Progenitor cell of endocrine pancreas (in vitro differentiated cells): Measurements from ENCODE around the gene NPAS2. TPM values are rescaled to one million over a fixed set of nuclear protein-coding genes. Genes with fewer than 3 reads are reported as not detected.

Experiments
- DNase-seq: peaks from one replicate; pipeline ENCODE4 v3.0.0; 2021; ENCODE audit warnings: low spot score; ENCODE audit not compliant: unreplicated experiment
- H3K27ac Mint-ChIP-seq: 2 replicates; pipeline ENCODE4 v1.8.0; 2021; ENCODE audit warnings: mild to moderate bottlenecking, moderate library complexity, mixed read lengths
- H3K27me3 Mint-ChIP-seq: 2 replicates; pipeline ENCODE4 v1.8.0; 2021; ENCODE audit warnings: mixed read lengths
- H3K36me3 Mint-ChIP-seq: 2 replicates; pipeline ENCODE4 v1.8.0; 2022; ENCODE audit warnings: mixed read lengths; ENCODE audit not compliant: insufficient read depth
- H3K4me1 Mint-ChIP-seq: 2 replicates; pipeline ENCODE4 v1.8.0; 2021; ENCODE audit warnings: low read depth, mixed read lengths
- H3K4me3 Mint-ChIP-seq: 2 replicates; pipeline ENCODE4 v1.8.0; 2021; ENCODE audit warnings: low read depth, mild to moderate bottlenecking, moderate library complexity, mixed read lengths
- H3K9me3 Mint-ChIP-seq: 2 replicates; pipeline ENCODE4 v1.8.0; 2021; ENCODE audit warnings: low read depth, mixed read lengths
- total RNA-seq: library from RNA; stranded (reverse); gene quantifications from 2 replicates; pipeline ENCODE4 v1.2.1, GENCODE V29; 2021
- TF ChIP-seq, protein P1 (sequence below): fragments of 200-600 bp; sonication (generic); IDR thresholded peaks from one replicate; pipeline ENCODE4 v1.5.0; 2021; ENCODE audit warnings: antibody characterized with exemption, mild to moderate bottlenecking; ENCODE audit not compliant: unreplicated experiment

Gene NPAS2
- total RNA-seq, 1 donor from 2014 or later, result 0.84 TPM

- H3K36me3 Mint-ChIP-seq, result peaks cover 29% of the 10 kb centered on the region
- no peaks in the 10 kb centered on the region for H3K27me3 Mint-ChIP-seq
- H3K9me3 Mint-ChIP-seq, result no peaks in the 10 kb centered on the region
- no peak for DNase-seq
- no peak overlapping the region for H3K27ac Mint-ChIP-seq
- TF ChIP-seq, protein P1, sequence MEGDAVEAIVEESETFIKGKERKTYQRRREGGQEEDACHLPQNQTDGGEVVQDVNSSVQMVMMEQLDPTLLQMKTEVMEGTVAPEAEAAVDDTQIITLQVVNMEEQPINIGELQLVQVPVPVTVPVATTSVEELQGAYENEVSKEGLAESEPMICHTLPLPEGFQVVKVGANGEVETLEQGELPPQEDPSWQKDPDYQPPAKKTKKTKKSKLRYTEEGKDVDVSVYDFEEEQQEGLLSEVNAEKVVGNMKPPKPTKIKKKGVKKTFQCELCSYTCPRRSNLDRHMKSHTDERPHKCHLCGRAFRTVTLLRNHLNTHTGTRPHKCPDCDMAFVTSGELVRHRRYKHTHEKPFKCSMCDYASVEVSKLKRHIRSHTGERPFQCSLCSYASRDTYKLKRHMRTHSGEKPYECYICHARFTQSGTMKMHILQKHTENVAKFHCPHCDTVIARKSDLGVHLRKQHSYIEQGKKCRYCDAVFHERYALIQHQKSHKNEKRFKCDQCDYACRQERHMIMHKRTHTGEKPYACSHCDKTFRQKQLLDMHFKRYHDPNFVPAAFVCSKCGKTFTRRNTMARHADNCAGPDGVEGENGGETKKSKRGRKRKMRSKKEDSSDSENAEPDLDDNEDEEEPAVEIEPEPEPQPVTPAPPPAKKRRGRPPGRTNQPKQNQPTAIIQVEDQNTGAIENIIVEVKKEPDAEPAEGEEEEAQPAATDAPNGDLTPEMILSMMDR, result no peak
- H3K4me1 Mint-ChIP-seq, result peaks cover 15% of the 10 kb centered on the region
- H3K4me3 Mint-ChIP-seq, result no peak overlapping the region
Observed at GRCh38 chr2:101027852-101028251, 207.9 kb downstream of the NPAS2 start.

DNA sequence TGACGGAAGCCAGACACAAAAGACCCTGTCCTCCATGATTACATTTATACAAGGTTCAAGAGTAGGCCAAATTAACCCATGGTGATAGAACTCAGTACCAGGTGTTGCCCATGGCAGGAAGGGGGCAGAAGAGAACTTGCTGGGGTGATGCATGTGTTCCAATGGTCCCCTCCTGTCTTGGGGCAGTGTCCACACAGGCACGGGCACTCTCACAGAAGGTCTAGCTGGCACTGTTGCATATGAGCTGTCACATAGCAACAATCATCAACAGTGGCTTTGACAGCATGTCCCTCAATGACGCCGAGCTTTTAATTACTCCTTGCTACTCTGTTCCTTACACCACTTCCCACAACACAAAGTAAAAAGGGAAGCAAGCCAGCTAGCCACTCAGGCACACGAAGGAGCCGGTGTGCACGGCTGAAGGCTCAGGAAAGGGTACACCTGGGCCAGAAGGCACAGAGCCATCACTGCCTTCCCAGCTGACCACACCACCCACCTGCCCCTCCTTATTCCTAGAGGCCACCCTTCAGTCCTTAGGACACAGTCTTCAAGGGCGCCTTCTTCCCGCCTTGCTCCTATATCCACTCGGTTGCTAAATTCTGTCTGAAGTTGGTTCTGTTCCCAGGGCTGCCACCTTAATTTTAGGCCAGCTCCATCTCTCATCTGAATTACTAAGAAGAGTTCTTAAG is 211.1 kb downstream of the NPAS2 start:
- TF ChIP-seq, protein P1, result no peak
- no peaks in the 10 kb centered on the region for H3K27me3 Mint-ChIP-seq
- peaks cover 9% of the 10 kb centered on the region for H3K4me1 Mint-ChIP-seq
- no peak overlapping the region for H3K4me3 Mint-ChIP-seq
- H3K27ac Mint-ChIP-seq, result no peak overlapping the region
- peaks cover 28% of the 10 kb centered on the region for H3K36me3 Mint-ChIP-seq
- DNase-seq, result no peak
- H3K9me3 Mint-ChIP-seq, result no peaks in the 10 kb centered on the region

DNA sequence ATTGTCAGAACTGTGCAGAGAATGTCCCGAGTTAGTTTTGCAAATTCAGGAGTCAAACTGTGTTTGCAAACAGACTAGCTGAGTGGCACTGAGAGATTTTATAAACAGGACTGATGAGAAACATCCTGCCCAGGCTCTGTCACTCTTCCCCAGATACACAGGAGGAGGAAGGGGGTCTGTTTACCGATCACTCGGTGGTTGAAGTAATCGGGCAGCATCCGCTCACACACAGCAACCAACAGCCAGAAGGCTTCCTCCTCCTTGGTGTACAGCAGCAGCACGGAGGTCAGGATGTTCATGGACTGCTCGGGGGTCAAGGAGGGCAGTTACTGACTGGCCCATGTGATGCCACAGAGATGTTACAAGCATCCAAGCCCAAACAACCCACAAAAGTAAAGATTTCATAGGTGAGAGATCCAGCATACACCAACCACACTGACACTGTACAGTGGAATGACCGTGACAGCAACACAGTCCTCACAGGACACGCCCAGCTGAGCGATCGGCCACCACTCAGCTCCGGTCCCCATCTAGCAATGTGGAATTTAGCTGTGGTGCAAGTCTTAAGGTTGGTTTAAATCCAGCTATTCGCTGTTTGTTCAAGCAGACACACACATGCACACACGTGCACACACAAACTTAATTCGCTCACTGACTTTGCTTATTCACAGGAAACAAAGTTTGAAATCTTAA is 212.3 kb downstream of the NPAS2 start:
- TF ChIP-seq, protein P1, result no peak
- H3K4me1 Mint-ChIP-seq, result no peaks in the 10 kb centered on the region
- no peak overlapping the region for H3K27ac Mint-ChIP-seq
- H3K36me3 Mint-ChIP-seq, result peaks cover 32% of the 10 kb centered on the region
- DNase-seq, result no peak
- no peak overlapping the region for H3K4me3 Mint-ChIP-seq
- no peaks in the 10 kb centered on the region for H3K27me3 Mint-ChIP-seq
- H3K9me3 Mint-ChIP-seq, result no peaks in the 10 kb centered on the region

DNA sequence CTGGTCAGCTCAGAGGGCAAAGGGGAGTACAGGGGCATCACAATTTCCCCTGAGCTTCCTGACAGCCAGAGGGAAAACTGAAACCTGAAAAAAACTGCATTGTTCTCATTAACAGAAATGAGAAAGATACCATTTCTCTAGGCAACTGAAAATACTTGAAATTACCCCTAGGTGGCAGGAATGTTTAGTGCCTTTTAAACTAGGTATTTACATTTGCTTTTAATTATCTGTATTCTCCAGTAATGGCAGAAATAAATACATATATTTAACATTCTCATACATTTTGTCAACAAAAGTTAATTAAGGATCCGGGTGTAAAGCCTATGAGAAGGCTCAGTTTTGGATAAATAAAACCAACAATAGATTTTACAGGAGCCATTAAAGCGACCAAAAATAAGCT is 216.6 kb downstream of the NPAS2 start:
- Mint-ChIP-seq H3K27me3 (no peaks in the 10 kb centered on the region), H3K9me3 (no peaks in the 10 kb centered on the region), H3K27ac (no peak overlapping the region), H3K4me1 (no peaks in the 10 kb centered on the region), H3K36me3 (peaks cover 34% of the 10 kb centered on the region), H3K4me3 (no peak overlapping the region)
- no peak for DNase-seq
- TF ChIP-seq, protein P1, result peak; percentile 63

DNA sequence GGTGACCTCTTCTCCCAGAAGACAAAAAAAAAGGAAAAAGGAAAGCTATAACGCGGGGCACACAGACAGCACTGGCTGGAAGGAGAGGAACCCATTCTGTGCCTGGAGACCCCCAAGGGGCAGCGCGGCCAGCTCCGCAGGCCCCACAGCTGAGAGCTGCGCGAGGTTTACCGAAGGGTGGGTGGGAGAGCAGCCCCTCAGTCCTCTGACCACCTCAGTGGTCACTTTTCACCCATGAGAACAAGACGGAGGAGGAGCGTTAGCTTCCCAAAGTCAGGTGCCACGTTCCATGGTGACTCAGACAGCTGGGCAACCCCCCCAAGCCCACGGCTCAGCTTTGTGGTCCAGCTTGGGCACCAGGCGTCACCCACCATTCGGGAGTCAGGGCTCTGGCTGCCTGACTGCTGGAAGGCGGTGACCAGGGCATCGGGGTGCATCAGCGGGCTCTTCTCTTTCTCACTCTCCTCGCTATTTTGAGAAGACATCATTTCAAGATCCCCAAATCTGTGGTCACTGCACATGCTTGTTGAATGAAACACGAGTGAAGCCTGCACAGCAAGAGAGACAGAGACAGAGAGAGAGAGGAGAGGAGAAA is 217.3 kb downstream of the NPAS2 start:
- TF ChIP-seq, protein P1, result no peak
- Mint-ChIP-seq H3K9me3 (no peaks in the 10 kb centered on the region), H3K27ac (no peak overlapping the region), H3K36me3 (peaks cover 29% of the 10 kb centered on the region), H3K4me3 (no peak overlapping the region), H3K27me3 (no peaks in the 10 kb centered on the region), H3K4me1 (no peaks in the 10 kb centered on the region)
- no peak for DNase-seq
